Fibroblast of lung (primary cell): ENCODE results near the gene MEGF6. TPM values are rescaled to one million over a fixed set of nuclear protein-coding genes. Genes with fewer than 3 reads are reported as not detected.

Experiments used
- DNase-seq, 2 donors: peaks; one replicate each; pipeline versions ENCODE4 v3.0.0 to v3.0.0-alpha.2; 2010; ENCODE audit warnings: low read depth in 2 of 2
- H2AFZ ChIP-seq: 2 replicates; pipeline ENCODE4 v1.5.1; 2012; ENCODE audit warnings: low read length, control low read depth, inconsistent platforms
- H3K27ac ChIP-seq: 2 replicates; pipeline ENCODE4 v1.5.1; 2011; ENCODE audit warnings: low read length, control low read depth; ENCODE audit not compliant: insufficient read depth
- H3K27me3 ChIP-seq: 2 replicates; pipeline ENCODE4 v1.5.1; 2011; ENCODE audit warnings: mild to moderate bottlenecking, low read length; ENCODE audit not compliant: control insufficient read depth, insufficient read depth
- H3K36me3 ChIP-seq: 2 replicates; pipeline ENCODE4 v1.5.1; 2011; ENCODE audit warnings: low read length; ENCODE audit not compliant: control insufficient read depth, insufficient read depth
- H3K4me1 ChIP-seq: 2 replicates; pipeline ENCODE4 v1.5.1; 2011; ENCODE audit warnings: low read length; ENCODE audit not compliant: control insufficient read depth, insufficient read depth; ENCODE audit errors: extremely low read depth
- H3K4me2 ChIP-seq: 2 replicates; pipeline ENCODE4 v1.5.1; 2011; ENCODE audit warnings: low read length, control low read depth; ENCODE audit not compliant: insufficient read depth; ENCODE audit errors: extremely low read depth
- H3K4me3 ChIP-seq, 4 experiments: fragments of 200-600 bp in 1 of 4; sonication (generic) in 1 of 4; replicated peaks in 1 of 4; 2 replicates each; pipeline ENCODE4 v1.5.1; 2011 to 2016; ENCODE audit warnings: low read length in 4 of 4, low read depth in 3 of 4, mild to moderate bottlenecking in 3 of 4, control low read depth in 2 of 4, inconsistent platforms in 1 of 4, mixed read lengths in 1 of 4; ENCODE audit not compliant: insufficient read depth in 1 of 4; ENCODE audit errors: control extremely low read depth in 1 of 4
- H3K79me2 ChIP-seq: 2 replicates; pipeline ENCODE4 v1.5.1; 2012; ENCODE audit warnings: mild to moderate bottlenecking, low read length, inconsistent platforms; ENCODE audit not compliant: control insufficient read depth, insufficient read depth
- H3K9ac ChIP-seq: 2 replicates; pipeline ENCODE4 v1.5.1; 2011; ENCODE audit warnings: mild to moderate bottlenecking, low read length, control low read depth; ENCODE audit not compliant: insufficient read depth
- H3K9me3 ChIP-seq: 2 replicates; pipeline ENCODE4 v1.5.1; 2012; ENCODE audit warnings: low read depth, low read length; ENCODE audit not compliant: control insufficient read depth, insufficient read depth
- H4K20me1 ChIP-seq: 2 replicates; pipeline ENCODE4 v1.5.1; 2011; ENCODE audit warnings: low read length; ENCODE audit not compliant: control insufficient read depth, insufficient read depth; ENCODE audit errors: extremely low read depth
- CTCF ChIP-seq, 2 donors: IDR thresholded peaks in 1 of 2; conservative IDR thresholded peaks in 1 of 2; 1 replicate in 1 of 2; 2 replicates in 1 of 2; pipeline ENCODE4 v1.5.1; 2011 to 2012; ENCODE audit warnings: low read length in 2 of 2, control low read depth in 1 of 2, inconsistent platforms in 1 of 2, low read depth in 1 of 2, mild to moderate bottlenecking in 1 of 2
- EZH2 ChIP-seq: IDR thresholded peaks from 2 replicates; pipeline ENCODE4 v1.5.1; 2012; ENCODE audit warnings: low read length, control low read depth, mild to moderate bottlenecking; ENCODE audit errors: missing control alignments
- polyA plus RNA-seq, 2 donors: library from polyadenylated mRNA; depleted of rRNA in 1 of 2; stranded (reverse) in 1 of 2; unstranded in 1 of 2; fragments of >200 nt; gene quantifications; 2 replicates each; pipeline ENCODE4 v1.2.1, GENCODE V29; 2011 to 2012; ENCODE audit warnings: missing spikeins in 1 of 2
- total RNA-seq: library from RNA; depleted of rRNA; stranded (reverse); fragments of >200 nt; gene quantifications from 2 replicates; pipeline ENCODE4 v1.2.1, GENCODE V29; 2014

The MEGF6 gene
- total and polyA plus RNA-seq, 2 donors (not counting 1 experiment from before 2014, with no cell fraction given): 1.6 to 11.6 TPM

GRCh38 chr1:3463408-3463863 lies 147.9 kb downstream of the MEGF6 start:
- TF ChIP-seq EZH2: no peak
- TF ChIP-seq CTCF (conservative IDR thresholded peaks at IDR 0.05 in 1 of 2, IDR thresholded peaks at IDR 0.05 in 1 of 2; ENCODE audit: low read depth in 1 of 2, low read length in 2 of 2): no peak
- Histone ChIP-seq H3K36me3 (no peaks in the 10 kb centered on the region), H3K9me3 (no peaks in the 10 kb centered on the region), H3K4me1 (no peaks in the 10 kb centered on the region), H3K4me3 (no peak overlapping the region), H3K27ac (no peak overlapping the region), H3K9ac (no peak overlapping the region), H3K27me3 (no peaks in the 10 kb centered on the region), H2AFZ (no peak overlapping the region), H3K4me2 (no peak overlapping the region), H3K79me2 (no peaks in the 10 kb centered on the region), H4K20me1 (no peaks in the 10 kb centered on the region)
- DNase-seq: no peak

- Histone ChIP-seq H3K9me3 (no peaks in the 10 kb centered on the region), H3K4me2 (no peak overlapping the region), H2AFZ (no peak overlapping the region), H3K27ac (no peak overlapping the region), H4K20me1 (no peaks in the 10 kb centered on the region), H3K27me3 (no peaks in the 10 kb centered on the region), H3K4me3 (no peak overlapping the region), H3K36me3 (no peaks in the 10 kb centered on the region), H3K4me1 (no peaks in the 10 kb centered on the region), H3K9ac (no peak overlapping the region), H3K79me2 (no peaks in the 10 kb centered on the region)
- TF ChIP-seq EZH2 (no peak), CTCF (conservative IDR thresholded peaks at IDR 0.05 in 1 of 2, IDR thresholded peaks at IDR 0.05 in 1 of 2; ENCODE audit: low read depth in 1 of 2, low read length in 2 of 2) (no peak)
- no peak for DNase-seq
These were observed 148.3 kb downstream of the MEGF6 start for GRCh38 chr1:3463013-3463385.

GRCh38 chr1:3462356-3463012 lies 148.8 kb downstream of the MEGF6 start:
- no peak overlapping the region for H3K4me2 ChIP-seq
- H3K4me3 ChIP-seq: no peak overlapping the region
- H2AFZ ChIP-seq: no peak overlapping the region
- no peak overlapping the region for H3K27ac ChIP-seq
- no peaks in the 10 kb centered on the region for H3K4me1 ChIP-seq
- H3K27me3 ChIP-seq: no peaks in the 10 kb centered on the region
- H4K20me1 ChIP-seq: no peaks in the 10 kb centered on the region
- H3K9me3 ChIP-seq: no peaks in the 10 kb centered on the region
- TF ChIP-seq EZH2 (no peak), CTCF (conservative IDR thresholded peaks at IDR 0.05 in 1 of 2, IDR thresholded peaks at IDR 0.05 in 1 of 2; ENCODE audit: low read depth in 1 of 2, low read length in 2 of 2) (no peak)
- no peak overlapping the region for H3K9ac ChIP-seq
- no peaks in the 10 kb centered on the region for H3K36me3 ChIP-seq
- no peaks in the 10 kb centered on the region for H3K79me2 ChIP-seq
- DNase-seq: no peak
